HG02840 (cell line): ENCODE results near the gene GATAD2A.

Experiments
- ATAC-seq: cut with Tn5 transposase; IDR thresholded peaks from one replicate; pipeline ENCODE4 v1.9.1; 2021; ENCODE audit warnings: mild to moderate bottlenecking, moderate library complexity, moderate number of reproducible peaks; ENCODE audit not compliant: unreplicated experiment, low FRiP score

Gene GATAD2A

DNA sequence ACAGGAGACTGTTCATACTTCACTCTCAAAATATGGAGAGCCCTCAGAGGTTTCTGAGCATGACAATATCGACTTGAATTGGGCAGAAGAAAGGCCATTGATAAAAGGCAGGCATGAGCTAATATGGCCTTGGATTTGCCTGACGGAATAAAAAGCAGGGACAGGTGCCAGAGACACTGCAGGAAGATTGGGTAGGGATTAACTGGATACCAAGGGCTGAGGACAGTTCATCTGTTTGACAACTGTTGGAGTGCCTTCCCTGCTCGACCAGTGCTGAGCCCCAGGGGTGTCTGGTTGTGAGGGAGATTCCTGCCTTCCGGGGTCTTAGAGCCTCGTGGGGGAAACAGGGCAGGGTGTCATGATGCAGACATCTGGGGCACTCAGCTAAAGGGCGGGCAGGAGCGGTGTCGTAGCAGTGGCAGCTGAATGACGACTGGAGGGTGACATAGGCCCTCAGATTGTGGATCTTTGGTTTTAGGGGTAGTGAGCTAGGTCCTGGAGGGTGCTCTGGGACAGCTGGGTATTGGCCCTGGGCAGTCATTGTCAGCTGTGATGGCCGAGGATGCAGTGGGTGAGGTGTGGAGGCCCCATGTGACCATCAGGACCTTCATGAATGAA is 12.3 kb downstream of the GATAD2A start:
- ATAC-seq, result no peak

DNA sequence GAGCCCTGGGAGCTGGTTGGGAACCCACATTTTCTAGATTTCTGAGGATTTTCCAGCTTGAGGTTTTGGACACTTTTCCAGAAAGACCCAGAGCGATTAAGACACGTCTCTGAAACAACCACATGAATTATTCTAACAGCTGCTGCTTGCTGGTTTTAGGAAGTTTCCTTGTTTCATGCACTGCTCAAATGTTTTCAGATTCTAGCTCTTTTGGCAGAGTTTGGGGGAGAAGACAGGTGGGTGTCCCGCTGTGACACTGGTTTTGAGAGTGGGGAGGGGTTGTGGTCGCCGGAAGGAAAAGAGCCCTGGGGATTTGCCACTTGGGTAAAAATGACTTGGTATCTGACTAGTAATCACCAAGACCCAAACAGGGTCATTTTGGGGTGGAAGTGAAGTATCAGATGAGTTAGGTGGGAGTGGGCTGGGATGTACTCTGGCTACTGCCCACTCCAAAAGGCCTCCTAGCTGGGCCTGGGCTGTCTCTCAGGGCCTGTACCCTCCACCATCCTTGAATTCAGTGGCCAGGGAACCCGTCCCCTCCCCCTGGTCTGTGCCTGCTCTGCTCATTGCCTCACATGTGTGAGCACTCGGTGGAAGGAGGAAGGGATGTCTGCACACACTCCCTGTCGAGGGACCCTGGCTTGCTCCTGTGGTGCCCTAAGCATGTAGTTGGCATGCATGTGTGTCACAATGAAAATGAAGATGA is 13.2 kb downstream of the GATAD2A start:
- no peak for ATAC-seq

DNA sequence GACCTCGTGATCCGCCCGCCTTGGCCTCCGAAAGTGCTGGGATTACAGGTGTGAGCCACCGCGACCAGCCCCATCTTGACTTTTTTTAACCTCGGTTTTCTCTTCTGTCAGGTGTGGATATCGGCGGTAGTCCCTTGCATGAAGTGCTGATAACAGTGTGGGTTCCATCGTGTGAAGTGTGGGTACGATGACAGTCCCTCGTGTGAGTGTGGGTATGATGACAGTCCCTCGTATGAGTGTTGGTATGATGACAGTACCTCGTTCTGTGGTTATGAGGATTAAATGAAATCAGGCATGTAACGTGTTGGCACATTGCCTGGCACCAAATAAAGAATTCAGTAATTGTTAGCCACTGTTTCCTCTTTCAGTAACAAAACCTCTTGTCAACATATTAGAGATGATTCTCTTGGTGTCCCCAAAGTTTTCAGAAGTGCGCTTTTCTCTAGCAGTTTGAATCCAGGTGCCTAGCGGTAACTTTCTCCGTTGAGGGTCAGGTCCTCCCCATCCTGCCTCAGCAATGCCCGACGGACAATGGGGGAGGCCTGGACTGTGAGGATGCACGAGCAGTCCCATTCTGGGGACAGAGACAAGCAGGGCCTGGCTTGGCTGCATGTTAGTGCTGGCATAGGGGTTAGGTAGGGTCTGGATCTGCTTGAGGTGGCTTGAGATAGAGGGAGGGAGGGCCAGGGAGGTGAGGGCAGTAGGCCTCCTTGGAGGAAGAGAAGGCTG is 15.3 kb downstream of the GATAD2A start:
- ATAC-seq, result no peak

DNA sequence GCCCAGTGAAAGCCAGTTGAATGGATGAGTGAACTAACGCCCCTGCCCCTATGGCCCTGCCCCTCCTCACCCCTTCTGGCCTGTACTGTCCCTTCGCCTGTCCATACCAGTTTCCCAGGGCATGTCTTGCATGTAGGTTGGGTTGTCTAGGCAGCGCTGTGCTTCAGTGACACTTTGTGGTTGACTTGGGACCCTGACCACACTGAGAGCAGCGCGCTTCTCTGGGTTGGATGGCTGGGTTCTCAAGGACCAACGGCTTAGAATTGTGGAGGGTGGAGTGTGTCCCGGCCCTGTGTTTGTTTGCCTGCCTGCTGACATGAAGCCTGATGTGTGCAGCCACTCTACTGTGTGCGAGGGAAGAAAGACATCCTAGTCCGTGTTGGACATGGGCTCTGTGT is 15.8 kb downstream of the GATAD2A start:
- no peak for ATAC-seq

DNA sequence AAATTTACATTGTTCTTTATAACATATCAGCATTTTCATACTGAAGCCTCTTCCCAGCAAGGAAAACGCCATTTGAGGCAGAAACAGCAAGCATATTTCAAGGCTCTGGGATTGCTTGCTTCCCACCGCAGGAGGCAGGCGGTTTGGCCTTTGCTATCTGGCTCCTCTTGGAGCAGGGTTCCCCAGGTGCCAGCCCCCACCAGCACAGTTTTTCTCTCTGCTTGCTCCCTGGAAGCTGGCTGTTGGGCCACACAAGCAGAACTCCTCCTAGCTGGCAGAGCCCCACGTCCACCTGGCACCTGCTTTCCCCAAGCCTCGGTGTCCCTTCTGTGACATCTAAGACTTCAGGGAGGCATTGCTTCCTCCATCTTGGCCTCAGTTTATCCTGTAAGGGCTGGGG is 16.7 kb downstream of the GATAD2A start:
- ATAC-seq, result no peak

DNA sequence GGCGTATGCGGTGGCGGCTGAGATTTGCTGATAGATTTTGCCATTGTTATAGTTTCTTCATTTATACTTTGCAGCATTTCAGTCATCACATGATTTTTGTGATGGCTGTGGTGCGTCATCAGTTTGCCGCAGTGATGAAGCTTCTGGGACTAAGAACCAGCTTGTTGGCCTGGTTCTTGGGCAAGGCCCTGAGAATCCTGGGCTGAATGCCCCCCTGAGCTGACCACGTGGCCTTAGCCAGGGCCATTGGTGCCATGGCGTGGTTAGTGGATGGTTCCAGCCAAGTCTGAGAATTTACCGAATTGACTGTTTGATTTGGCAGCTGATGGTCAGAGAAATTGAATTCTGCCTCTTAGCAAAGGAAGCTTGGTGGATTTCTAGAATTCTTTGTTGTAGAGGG is 17.8 kb downstream of the GATAD2A start:
- no peak for ATAC-seq

DNA sequence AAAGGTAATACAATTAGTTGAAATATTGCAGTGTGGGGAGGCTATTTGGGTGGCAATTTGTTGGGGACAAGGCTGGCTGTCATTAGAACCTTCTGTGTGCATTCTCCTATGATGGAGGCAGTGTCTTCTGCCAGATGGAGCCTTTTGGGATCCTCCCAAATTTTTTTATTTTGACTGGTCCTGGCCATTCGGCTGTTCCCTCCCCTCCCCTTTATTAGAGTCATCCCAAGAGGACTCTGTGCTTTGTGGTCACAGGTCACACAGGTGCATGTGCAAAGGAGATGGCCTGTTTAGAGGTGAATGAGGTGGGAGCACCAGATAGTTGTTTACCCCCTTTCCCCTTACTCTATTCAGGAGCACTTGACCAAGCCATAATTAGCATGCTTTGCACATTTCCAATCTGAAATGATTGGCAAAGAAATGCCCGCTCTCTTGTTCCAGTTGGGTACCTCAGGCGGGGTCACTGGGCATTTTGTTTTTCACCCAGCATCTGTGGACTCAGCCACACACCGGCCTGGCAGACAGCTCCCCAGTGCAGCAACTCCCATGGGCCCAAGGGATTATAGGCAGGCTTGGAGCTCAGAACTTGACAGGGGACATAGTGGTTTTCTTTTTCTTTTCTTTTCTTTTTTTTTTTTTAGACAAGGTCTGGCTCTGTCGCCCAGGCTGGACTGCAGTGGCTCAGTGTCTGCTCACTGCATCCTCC is 19.8 kb downstream of the GATAD2A start:
- ATAC-seq, result no peak

DNA sequence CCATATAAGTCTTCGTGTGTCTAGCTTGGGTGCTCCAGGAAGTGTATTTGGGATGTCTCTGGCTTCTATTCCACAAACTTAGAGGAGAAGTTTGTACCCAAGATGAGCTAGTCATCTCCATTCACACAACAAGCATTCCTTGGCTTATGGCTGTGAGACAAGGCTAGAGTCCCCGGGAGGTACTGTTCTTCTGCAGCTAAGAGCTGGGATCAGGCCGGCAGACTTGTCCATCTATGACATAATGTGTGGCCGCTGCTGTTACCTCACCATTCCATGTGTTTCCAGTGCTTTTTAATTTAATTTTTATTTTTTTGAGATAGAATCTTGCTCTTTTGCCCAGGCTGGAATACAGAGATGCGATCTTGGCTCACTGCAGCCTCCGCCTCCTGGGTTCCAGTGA is 20.7 kb downstream of the GATAD2A start:
- no peak for ATAC-seq

DNA sequence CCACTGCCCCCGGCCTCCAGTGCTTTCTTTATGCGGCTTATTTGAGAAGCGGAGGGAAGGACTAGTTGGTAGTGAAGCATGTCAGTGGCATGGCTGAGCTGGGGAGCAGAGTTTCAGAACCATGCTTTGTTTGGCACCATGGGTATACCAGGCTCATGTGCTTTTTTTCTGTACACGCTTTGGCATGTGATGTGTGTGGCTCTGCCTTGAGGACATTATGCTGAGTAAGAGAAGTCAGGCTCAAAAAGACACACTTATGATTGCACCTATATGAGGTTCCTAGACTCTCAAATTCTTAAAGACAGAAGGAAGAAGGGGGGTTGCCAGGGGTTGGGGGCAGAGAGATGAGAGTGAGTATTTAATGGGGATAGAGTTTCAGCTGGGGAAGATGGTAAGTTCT is 21.3 kb downstream of the GATAD2A start:
- ATAC-seq, result no peak

DNA sequence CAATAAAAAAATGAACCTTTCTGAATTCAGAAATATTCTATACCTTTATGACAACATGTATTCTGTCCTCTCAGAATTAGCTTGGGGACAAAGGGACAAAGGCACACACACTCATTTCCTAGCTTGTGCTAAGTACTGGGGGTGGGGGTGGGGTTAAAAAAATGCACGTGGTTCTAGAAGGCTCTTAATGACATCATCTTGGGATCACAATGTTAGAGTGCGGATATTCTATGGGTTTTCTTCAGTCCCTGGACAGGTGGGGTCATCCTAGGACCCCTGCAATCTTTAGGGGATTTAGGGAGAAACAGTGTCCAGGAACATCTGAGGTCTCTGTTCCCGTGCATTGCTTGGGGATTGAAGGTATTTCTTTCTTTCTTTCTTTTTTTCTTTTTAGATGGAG is 21.8 kb downstream of the GATAD2A start:
- ATAC-seq, result no peak

DNA sequence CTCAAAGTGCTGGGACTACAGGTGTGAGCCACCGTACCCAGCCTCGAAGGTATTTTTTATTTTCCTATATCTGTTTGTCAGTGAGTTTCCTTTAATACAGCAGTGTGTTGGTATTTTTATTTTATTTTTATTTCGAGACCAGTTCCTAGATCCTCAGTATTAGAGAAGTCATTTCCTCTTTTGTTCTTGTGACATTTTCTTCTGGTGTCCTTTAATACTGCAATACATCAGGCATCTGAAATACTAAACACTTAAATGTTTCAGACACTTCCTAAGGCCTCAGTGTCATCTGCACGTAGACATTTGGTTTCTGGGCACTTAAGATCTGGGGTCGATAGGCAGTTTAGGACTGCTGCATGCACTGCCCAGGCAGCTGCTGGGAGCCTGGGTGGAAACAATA is 22.5 kb downstream of the GATAD2A start:
- no peak for ATAC-seq

DNA sequence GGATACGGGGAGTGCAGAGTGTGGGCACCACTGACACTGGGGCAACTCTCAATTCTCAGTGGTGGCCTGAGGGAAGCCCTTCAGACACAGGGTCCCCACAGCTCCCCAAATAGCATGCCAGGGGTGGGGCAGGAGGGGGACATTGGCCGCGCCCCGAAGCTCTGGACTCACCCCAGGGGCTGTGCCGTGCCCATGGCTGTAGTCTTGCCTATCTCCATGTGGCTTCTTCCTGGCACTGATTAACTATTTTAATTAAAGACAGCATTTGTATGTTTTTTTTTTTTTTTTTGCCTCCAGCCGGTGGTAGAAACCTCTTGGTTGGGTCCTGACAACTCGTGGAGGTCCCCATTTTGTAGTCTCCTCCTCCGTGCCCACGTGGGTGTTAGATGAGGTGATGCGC is 23.3 kb downstream of the GATAD2A start:
- ATAC-seq, result no peak

DNA sequence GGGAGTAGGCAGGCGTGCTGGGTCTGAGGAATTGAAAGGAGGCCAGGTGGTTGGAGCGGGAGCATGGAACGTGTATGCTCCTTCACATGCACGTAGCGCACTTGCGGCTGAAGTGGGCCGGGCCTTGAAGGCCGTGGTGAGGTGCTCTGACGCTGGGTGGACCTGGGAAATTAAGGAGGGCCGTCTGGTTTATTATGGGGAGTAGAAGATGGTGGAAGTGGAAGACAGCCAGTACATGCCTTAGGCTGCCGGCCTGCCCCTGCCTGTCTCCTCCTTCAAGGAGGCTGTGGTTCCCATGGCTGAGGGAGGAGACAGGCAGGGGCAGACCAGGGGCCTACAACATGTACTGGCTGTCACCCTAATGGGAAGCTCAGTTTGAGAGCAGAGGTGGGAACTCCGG is 23.9 kb downstream of the GATAD2A start:
- ATAC-seq, result no peak

DNA sequence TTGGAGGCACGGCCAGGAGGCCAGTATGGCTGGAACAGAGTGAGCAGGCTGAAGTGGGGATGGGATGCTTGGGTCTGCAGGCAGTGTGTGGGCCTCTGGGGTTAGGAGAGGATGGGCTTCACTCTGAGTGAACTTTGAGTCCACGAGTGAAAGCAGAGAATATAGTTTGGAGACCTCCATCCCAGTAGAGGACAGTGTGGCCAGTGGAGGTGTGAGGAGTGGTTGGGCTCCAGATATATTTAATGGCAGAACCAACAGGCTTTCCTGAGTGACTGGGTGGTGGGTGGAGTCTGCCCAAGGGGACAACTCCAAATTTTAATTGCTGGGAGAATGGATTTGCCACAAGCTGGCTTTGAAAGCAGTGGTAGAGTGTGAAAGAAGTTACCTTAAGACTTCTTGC is 27.3 kb downstream of the GATAD2A start:
- no peak for ATAC-seq

DNA sequence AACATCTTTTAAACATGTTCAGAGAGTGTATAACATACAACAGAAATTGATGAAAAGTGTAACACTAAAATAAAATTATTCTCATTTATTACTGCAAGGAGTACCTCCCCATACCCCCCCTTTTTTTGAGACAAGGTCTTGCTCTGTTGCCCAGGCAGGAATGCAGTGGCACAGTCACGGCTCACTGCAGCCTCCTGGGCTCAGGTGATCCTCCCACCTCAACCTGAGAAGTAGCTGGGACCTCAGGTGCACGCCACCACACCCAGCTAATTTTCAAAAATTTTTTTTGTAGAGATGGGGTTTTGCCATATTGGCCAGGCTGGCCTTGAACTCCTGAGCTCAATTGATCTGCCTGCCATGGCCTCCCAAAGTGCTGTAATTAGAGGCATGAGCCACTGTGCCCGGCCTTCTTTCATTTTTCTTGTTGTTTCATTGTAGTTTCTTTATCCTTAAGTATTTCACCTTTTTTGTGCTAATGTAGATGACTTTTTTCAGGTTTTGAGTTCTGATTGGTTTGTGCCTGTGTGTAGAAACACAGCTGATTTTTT is 28.3 kb downstream of the GATAD2A start:
- no peak for ATAC-seq

DNA sequence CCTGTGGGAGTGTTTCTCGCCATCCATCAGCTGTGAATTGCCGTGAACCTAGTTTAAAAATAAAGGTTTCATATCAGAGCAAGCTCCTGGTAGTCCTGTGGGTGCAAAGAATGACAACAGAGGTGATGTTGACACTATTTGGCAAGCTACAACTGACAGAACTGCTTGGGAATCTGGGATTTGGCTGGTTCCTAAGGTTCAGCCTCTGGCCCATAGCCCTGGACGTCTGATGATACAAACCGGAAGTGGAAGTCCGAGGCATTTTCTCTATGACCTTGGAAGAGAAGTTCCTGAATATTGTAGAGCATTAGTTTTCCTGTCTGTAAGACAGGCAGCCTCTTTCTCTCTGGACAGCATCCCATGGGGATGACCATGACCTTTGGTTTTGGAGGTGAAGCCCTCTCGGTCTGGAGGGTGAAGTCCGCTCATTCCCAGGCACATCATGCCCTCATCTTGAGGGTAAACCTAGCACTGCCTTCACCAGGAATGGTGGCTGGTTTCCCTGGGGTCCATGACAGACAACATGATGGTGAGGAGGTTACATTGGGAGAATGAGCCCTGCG is 29.1 kb downstream of the GATAD2A start:
- no peak for ATAC-seq

DNA sequence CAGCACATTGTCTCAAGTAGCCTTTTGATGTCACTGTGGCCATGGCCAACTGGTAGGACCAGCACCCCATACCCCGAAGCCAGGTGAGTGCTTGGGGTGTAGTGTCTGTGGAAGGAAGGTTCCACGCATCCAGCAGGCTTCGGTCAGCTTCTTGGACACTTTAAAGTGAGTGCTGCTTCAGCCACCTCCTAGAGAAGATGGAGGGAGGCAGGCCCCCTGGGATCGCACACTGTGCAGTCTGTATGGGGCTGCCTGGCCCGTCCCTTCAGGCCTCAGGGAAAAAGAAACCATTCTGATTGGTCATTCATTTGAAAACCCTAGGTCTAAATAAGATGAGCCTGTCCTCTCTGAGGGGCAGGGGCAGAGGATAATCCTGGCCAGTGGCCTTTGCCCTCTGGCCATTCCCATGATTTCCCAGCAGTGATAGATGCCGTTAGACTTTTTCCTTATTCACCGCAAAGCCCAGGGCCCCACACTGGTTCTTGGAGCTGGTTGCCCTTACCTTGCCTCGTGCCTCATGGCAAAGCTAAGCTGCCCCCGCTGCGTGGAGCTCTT is 30.7 kb downstream of the GATAD2A start:
- ATAC-seq, result no peak

DNA sequence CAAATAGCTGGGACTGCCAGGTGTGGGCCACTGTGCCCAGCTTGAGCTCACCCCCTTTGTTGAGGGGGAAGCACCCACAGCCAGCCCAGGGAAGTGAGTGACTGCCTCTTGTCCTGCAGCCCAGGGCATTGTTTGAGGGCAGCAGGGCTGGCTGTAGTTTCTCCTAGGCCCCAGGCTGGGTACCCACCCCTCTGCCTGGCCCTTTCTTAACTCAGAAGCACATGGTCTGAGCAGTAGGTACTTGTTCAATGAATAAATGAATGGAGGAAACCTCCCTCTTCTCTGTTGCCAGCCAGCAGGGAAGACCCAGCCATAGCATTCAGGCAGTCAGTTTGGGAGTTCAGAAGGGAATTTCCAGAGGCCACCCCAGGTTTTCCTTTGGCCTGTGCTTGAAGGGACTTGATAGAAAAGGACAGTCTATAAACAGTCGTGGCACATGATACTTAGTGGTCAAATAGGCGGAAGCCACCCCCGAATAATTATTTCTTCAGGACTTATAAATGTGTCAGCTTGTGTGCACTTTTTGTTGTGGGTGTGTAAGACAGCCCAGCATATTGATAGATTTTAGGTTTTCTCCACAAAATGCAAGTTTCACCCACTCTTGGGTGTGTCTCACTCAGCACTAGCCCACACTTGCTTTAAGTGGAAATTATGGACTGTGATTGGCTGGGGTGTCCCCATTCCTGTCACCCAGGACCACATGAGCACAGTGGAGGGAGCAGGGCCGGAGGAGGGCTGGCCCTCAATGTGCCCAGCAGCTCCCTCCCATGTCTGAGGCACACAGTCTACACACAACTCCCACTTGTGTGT is 33.1 kb downstream of the GATAD2A start:
- no peak for ATAC-seq

DNA sequence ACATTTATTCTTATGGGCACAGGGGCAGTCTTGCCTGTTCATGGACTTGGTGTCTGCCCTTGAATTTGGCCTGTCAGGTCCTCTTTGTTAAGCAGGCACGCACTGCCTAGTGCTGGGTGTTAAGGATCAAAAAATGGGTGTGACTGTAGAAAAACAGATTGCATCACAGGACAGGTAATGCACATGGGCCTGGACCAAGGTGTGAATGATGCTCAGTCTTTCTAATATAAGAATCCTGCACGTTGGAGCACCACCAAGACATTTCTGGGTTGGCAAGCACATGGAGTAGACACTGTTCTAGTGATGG is 33.7 kb downstream of the GATAD2A start:
- ATAC-seq, result no peak

DNA sequence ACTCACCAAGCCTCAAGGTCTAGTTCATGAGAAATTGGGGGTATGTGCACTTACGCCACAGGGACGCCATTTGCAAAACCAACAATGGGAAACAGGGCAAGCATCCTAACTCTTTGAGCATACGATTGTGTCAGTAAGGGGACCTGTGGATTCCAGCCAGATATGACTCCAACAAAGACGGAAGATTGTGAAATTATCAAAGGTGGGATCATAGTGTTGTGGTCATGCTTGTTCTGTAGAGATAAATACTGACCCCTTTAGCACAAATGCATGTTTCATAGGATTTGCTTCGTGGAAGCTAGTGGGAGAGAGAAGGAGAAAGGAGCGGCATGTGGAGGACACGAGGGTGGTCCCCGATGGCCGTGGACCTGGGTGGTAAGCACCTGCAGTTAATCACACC is 37.8 kb downstream of the GATAD2A start:
- ATAC-seq, result no peak
